Fibroblast of skin of right quadriceps (primary cell): ENCODE measurements around the gene CLDN18.

Source experiments
- DNase-seq: peaks from one replicate; pipeline ENCODE4 v3.0.0-alpha.2; 2013

Gene CLDN18

GRCh38 chr3:138066383-138066782 lies 56.4 kb downstream of the CLDN18 start:
- DNase-seq = no peak

GRCh38 chr3:138066972-138067371 lies 57.0 kb downstream of the CLDN18 start:
- no peak for DNase-seq

GRCh38 chr3:138068046-138068445 lies 58.1 kb downstream of the CLDN18 start:
- no peak for DNase-seq

GRCh38 chr3:138068579-138069174 lies 58.7 kb downstream of the CLDN18 start:
- DNase-seq = peak; percentile 69

GRCh38 chr3:138070006-138070405 lies 60.0 kb downstream of the CLDN18 start:
- no peak for DNase-seq

GRCh38 chr3:138072796-138073195 lies 62.8 kb downstream of the CLDN18 start:
- DNase-seq = no peak

GRCh38 chr3:138078096-138078495 lies 68.1 kb downstream of the CLDN18 start:
- peak; percentile 51 for DNase-seq

GRCh38 chr3:138078901-138079344 lies 69.0 kb downstream of the CLDN18 start:
- peak; percentile 97 for DNase-seq

GRCh38 chr3:138079901-138080300 lies 69.9 kb downstream of the CLDN18 start:
- no peak for DNase-seq

GRCh38 chr3:138081371-138082084 lies 71.6 kb downstream of the CLDN18 start:
- DNase-seq = peak; percentile 73

- peak; percentile 87 for DNase-seq
Observed at GRCh38 chr3:138082085-138082991, 72.4 kb downstream of the CLDN18 start.

GRCh38 chr3:138082992-138083386 lies 73.0 kb downstream of the CLDN18 start:
- no peak for DNase-seq
